HG03342 (cell line): ENCODE results near the gene NCBP3.

ENCODE experiments used
- ATAC-seq: cut with Tn5 transposase; IDR thresholded peaks from one replicate; pipeline ENCODE4 v1.9.1; 2021; ENCODE audit warnings: mild to moderate bottlenecking, moderate library complexity; ENCODE audit not compliant: unreplicated experiment

Gene NCBP3

GRCh38 chr17:3845621-3846436, at the start of gene NCBP3:
Gene NCBP3 (minus strand): TSS chr17:3846246. CDS start chr17:3846223, 23 bp downstream.
- ATAC-seq, result peak; percentile 87

- ATAC-seq, result no peak
Observed at GRCh38 chr17:3895354-3895753, 49.3 kb upstream of the NCBP3 start.

GRCh38 chr17:3894911-3895343, 48.9 kb upstream of the NCBP3 start:
- ATAC-seq, result no peak

- ATAC-seq, result no peak
Observed at GRCh38 chr17:3894188-3894587, 48.1 kb upstream of the NCBP3 start.

GRCh38 chr17:3893720-3894116, 47.7 kb upstream of the NCBP3 start:
- ATAC-seq, result no peak

GRCh38 chr17:3893003-3893719, 47.1 kb upstream of the NCBP3 start, which contains the start of gene CAMKK1:
Gene CAMKK1 (minus strand): TSS chr17:3893053. CDS start chr17:3885687, 7,366 bp downstream.
- peak; percentile 83 for ATAC-seq

GRCh38 chr17:3892095-3892998, 46.3 kb upstream of the NCBP3 start:
- ATAC-seq, result peak; percentile 15

- ATAC-seq, result no peak
Observed at GRCh38 chr17:3891626-3892094, 45.6 kb upstream of the NCBP3 start.

GRCh38 chr17:3890878-3891219, 44.8 kb upstream of the NCBP3 start:
- ATAC-seq, result no peak

- ATAC-seq, result no peak
Observed at GRCh38 chr17:3890082-3890877, 44.2 kb upstream of the NCBP3 start.

GRCh38 chr17:3889325-3890012, 43.4 kb upstream of the NCBP3 start:
- ATAC-seq, result no peak

GRCh38 chr17:3888343-3889171, 42.5 kb upstream of the NCBP3 start:
- ATAC-seq, result no peak

- no peak for ATAC-seq
Observed at GRCh38 chr17:3887804-3888203, 41.8 kb upstream of the NCBP3 start.

- ATAC-seq, result no peak
Observed at GRCh38 chr17:3887394-3887793, 41.3 kb upstream of the NCBP3 start.

GRCh38 chr17:3886776-3887175, 40.7 kb upstream of the NCBP3 start:
- ATAC-seq, result no peak

GRCh38 chr17:3885970-3886369, 39.9 kb upstream of the NCBP3 start:
- no peak for ATAC-seq

- no peak for ATAC-seq
Observed at GRCh38 chr17:3885271-3885670, 39.2 kb upstream of the NCBP3 start.

- no peak for ATAC-seq
Observed at GRCh38 chr17:3884188-3884587, 38.1 kb upstream of the NCBP3 start.

- no peak for ATAC-seq
Observed at GRCh38 chr17:3882276-3882675, 36.2 kb upstream of the NCBP3 start.
